Vagina (tissue), 2 donors: Measurements from ENCODE around the gene EWSR1.

Experiments used
- POLR2A ChIP-seq, 2 donors: fragments of 450-650 bp; IDR thresholded peaks; one replicate each; pipeline ENCODE4 v1.6.1; 2017; ENCODE audit warnings: antibody characterized with exemption in 2 of 2, mild to moderate bottlenecking in 2 of 2, moderate library complexity in 2 of 2
- TF ChIP-seq, protein P1 (sequence below), 3 experiments: fragments of 450-650 bp in 2 of 3; fragments of 200-600 bp in 1 of 3; sonication (generic) in 1 of 3; IDR thresholded peaks; one replicate each; pipeline ENCODE4 v1.5.1; 2017 to 2019; ENCODE audit warnings: antibody characterized with exemption in 3 of 3, mild to moderate bottlenecking in 2 of 3, moderate library complexity in 2 of 3

DNA sequence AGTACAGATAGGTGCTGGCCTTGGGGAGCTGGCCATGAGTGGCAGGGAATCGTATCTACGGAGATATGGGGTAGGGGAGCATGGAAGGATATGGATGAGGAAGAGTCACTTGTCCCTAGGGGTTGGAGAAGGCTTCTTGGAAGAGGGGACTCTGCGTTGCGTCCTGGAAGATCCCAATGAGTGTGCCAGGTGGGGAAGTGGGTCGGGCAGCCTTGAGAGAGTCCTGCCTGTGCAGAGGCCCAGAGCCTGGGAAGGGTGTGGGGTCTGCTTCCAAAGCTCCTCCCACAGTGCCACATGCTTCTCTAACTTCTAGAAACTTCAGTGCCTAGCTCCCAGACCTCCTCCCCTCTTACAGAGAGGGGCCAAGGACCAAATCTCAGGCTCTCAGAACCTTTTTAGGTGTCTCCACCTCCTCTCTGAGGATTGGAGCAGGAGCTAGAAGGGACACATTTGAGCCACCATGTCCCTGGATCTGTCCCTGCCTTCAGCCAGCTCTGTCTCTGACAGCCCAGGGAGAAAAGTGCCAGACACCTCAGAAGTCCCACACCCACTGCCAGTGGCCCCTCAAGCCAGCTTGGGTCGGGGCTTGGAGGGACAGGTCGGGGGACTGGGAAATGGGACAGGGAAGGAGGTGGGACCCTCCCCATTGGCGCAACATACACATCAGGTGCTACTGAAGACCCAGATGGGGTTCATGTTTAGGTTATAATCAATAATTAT lies 11.3 kb upstream of the EWSR1 start:
- TF ChIP-seq, protein P1, sequence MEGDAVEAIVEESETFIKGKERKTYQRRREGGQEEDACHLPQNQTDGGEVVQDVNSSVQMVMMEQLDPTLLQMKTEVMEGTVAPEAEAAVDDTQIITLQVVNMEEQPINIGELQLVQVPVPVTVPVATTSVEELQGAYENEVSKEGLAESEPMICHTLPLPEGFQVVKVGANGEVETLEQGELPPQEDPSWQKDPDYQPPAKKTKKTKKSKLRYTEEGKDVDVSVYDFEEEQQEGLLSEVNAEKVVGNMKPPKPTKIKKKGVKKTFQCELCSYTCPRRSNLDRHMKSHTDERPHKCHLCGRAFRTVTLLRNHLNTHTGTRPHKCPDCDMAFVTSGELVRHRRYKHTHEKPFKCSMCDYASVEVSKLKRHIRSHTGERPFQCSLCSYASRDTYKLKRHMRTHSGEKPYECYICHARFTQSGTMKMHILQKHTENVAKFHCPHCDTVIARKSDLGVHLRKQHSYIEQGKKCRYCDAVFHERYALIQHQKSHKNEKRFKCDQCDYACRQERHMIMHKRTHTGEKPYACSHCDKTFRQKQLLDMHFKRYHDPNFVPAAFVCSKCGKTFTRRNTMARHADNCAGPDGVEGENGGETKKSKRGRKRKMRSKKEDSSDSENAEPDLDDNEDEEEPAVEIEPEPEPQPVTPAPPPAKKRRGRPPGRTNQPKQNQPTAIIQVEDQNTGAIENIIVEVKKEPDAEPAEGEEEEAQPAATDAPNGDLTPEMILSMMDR (IDR thresholded peaks at IDR 0.05): no peak
- no peak for TF ChIP-seq POLR2A (IDR thresholded peaks at IDR 0.05)
